ENCODE data around the gene PKD2L1. TPM values are rescaled to one million over a fixed set of nuclear protein-coding genes. Genes with fewer than 3 reads are reported as not detected.

PKD2L1 gene
- total and polyA plus RNA-seq, 2 of the 8 experiments (the other 6 are each of a cell fraction or from before 2014, with no cell fraction given): 0.20 to 0.33 TPM

DNA sequence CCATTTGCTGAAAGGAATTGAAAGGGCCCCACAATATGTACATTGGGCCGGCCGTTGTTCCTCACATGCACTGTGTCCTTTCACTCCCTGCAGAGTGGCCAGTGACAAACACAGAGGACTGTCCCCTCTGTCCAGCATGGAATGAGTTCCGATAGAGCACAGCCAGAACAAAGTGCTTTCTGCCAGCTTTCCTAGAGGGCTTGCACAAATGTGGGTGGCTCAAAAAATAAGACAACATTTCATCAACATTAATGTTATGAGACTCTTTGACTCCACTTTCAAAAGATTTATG lies 2.4 kb downstream of the PKD2L1 start:
- H3K14ac ChIP-seq (ENCODE audit: insufficient read length): no peak overlapping the region
- no peaks in the 10 kb centered on the region for H3K23me2 ChIP-seq (ENCODE audit: low read depth, low read length)
- H3K4me3 ChIP-seq (ENCODE audit: extremely low read depth in 1 of 4, insufficient read depth in 2 of 4, low read depth in 3 of 4, low read length in 4 of 4): no peak overlapping the region
- H3K27ac ChIP-seq (ENCODE audit: low read depth, low read length): no peak overlapping the region
- ChIA-PET CTCF (ENCODE audit: partially characterized antibody) (interaction anchor here (1.2 to 5.9 kb wide), 5 partner anchors 12 to 191 kb away, joined by 3 to 38 read pairs (median 7); no protein-coding TSS in a partner anchor), POLR2A (ENCODE audit: partially characterized antibody) (interaction anchor here (1.4 kb wide), 1 partner anchor 9 kb away, joined by 3 read pairs; no protein-coding TSS in a partner anchor)
- no peak overlapping the region for H4K91ac ChIP-seq (replicated peaks; ENCODE audit: insufficient read length, low read length)
- H4K20me1 ChIP-seq (replicated peaks in 1 of 2; ENCODE audit: control insufficient read depth in 1 of 2, insufficient read depth in 2 of 2, low read length in 2 of 2): no peaks in the 10 kb centered on the region
- H4K5ac ChIP-seq (ENCODE audit: insufficient read length, low read depth, low read length): no peak overlapping the region
- H3K79me1 ChIP-seq (ENCODE audit: low read depth, low read length): no peaks in the 10 kb centered on the region
- H3K9ac ChIP-seq (replicated peaks in 1 of 4; ENCODE audit: extremely low read depth in 1 of 4, low read depth in 3 of 4, low read length in 3 of 4): no peak overlapping the region
- H3K9me3 ChIP-seq (ENCODE audit: insufficient read depth in 2 of 2, low read depth in 1 of 2, low read length in 1 of 2): no peaks in the 10 kb centered on the region
- no peak overlapping the region for H2BK20ac ChIP-seq (ENCODE audit: low read length)
- no peak overlapping the region for H2AK5ac ChIP-seq (ENCODE audit: low read depth, low read length)
- FAIRE-seq (no peak), DNase-seq (ENCODE audit: low read depth in 1 of 2, low spot score in 2 of 2) (no peak)
- no peak overlapping the region for H2AFZ ChIP-seq (ENCODE audit: low read length)
- H3K23ac ChIP-seq (ENCODE audit: insufficient read length): no peak overlapping the region
- no peak overlapping the region for H2BK15ac ChIP-seq (ENCODE audit: low read length)
- H3K4me1 ChIP-seq (replicated peaks in 1 of 4; ENCODE audit: control insufficient read depth in 3 of 4, insufficient read depth in 4 of 4, low read length in 3 of 4): no peaks in the 10 kb centered on the region; a peak in 1 of 7 replicates
- H3K79me2 ChIP-seq (ENCODE audit: control insufficient read depth in 1 of 2, insufficient read depth in 2 of 2, low read length in 2 of 2): no peaks in the 10 kb centered on the region
- no peak overlapping the region for H3K4me2 ChIP-seq (ENCODE audit: insufficient read depth in 1 of 2, low read depth in 2 of 2, low read length in 2 of 2)
- H3K18ac ChIP-seq (ENCODE audit: extremely low read depth, low read length): no peak overlapping the region
- WGBS, 2 experiments (ENCODE audit: extremely low coverage in 1 of 2, insufficient coverage in 1 of 2, insufficient read length in 1 of 2, insufficient replicate concordance in 2 of 2, low coverage in 1 of 2, low lambda C conversion rate in 2 of 2, missing lambda C conversion rate in 1 of 2): 82% methylated on average over 3 of the region's 3 CpGs; no CpG with 5 or more reads in 1 of the 2 experiments
- H3K56ac ChIP-seq (replicated peaks; ENCODE audit: insufficient read length, low read depth, low read length): no peak overlapping the region
- H2BK12ac ChIP-seq (ENCODE audit: low read depth, low read length): no peak overlapping the region
- H4K8ac ChIP-seq (ENCODE audit: extremely low read depth, insufficient read depth, low read length): no peak overlapping the region
- no peak overlapping the region for H3K4ac ChIP-seq (replicated peaks; ENCODE audit: insufficient read length, low read depth, low read length)
- no peak overlapping the region for H2BK120ac ChIP-seq (replicated peaks; ENCODE audit: low read depth, low read length)
- H2BK5ac ChIP-seq (ENCODE audit: low read depth, low read length): no peak overlapping the region
- no peaks in the 10 kb centered on the region for H3K36me3 ChIP-seq (ENCODE audit: control insufficient read depth in 2 of 4, insufficient read depth in 4 of 4, low read length in 3 of 4)
- no peak for TF ChIP-seq GABPA (IDR thresholded peaks at IDR 0.05; ENCODE audit: borderline replicate concordance, insufficient read depth, low read length)
- no peak for TF ChIP-seq BACH1 (IDR thresholded peaks at IDR 0.05; ENCODE audit: low read length)
- no peak for TF ChIP-seq CHD2 (IDR thresholded peaks at IDR 0.05; ENCODE audit: low read length)
- TF ChIP-seq YY1 (IDR thresholded peaks at IDR 0.05; ENCODE audit: low read depth, low read length): no peak
- no peak for TF ChIP-seq TAF1 (IDR thresholded peaks at IDR 0.05; ENCODE audit: low read depth, low read length)
- no peaks in the 10 kb centered on the region; a peak in 3 of 7 replicates for H3K27me3 ChIP-seq (replicated peaks in 1 of 4; ENCODE audit: control insufficient read depth in 3 of 4, extremely low read depth in 1 of 4, insufficient read depth in 3 of 4, low read length in 3 of 4)

All from H1 (cell line).